SK-N-SH treated with all-trans-retinoic acid at 6 μM for 48 hours (cell line): ENCODE data around the gene KAT2B.

Source experiments
- ATAC-seq: fragments of 200-7000 bp; cut with Tn5 transposase; 3 replicates; pipeline ENCODE4 v1.9.1; 2020; ENCODE audit warnings: mild to moderate bottlenecking, moderate library complexity
- ARNTL ChIP-seq: fragments of 450-650 bp; formaldehyde crosslinking; IDR thresholded peaks from 2 replicates; pipeline ENCODE4 v1.5.0; 2020; ENCODE audit warnings: low read depth, mild to moderate bottlenecking, moderate library complexity, borderline replicate concordance
- CSDC2 ChIP-seq: fragments of 250-450 bp; sonication (Bioruptor Pico); IDR thresholded peaks from 2 replicates; pipeline ENCODE4 v1.5.0; 2020; ENCODE audit warnings: mild to moderate bottlenecking, moderate library complexity
- ESRRG ChIP-seq: fragments of 250-450 bp; sonication (Bioruptor Pico); IDR thresholded peaks from 2 replicates; pipeline ENCODE4 v1.6.1; 2021; ENCODE audit warnings: mild to moderate bottlenecking
- GLIS3 ChIP-seq: fragments of 250-450 bp; sonication (Bioruptor Pico); IDR thresholded peaks from 2 replicates; pipeline ENCODE4 v1.5.0; 2020; ENCODE audit warnings: mild to moderate bottlenecking, moderate library complexity
- ISL1 ChIP-seq: fragments of 250-450 bp; sonication (Bioruptor Pico); IDR thresholded peaks from 2 replicates; pipeline ENCODE4 v2.1.2; 2022; ENCODE audit warnings: mild to moderate bottlenecking, moderate library complexity
- OSR1 ChIP-seq: fragments of 250-450 bp; sonication (Bioruptor Pico); IDR thresholded peaks from 2 replicates; pipeline ENCODE4 v1.8.0; 2022; ENCODE audit warnings: moderate library complexity, mild to moderate bottlenecking, inconsistent platforms
- PPARA ChIP-seq: fragments of 250-450 bp; sonication (Bioruptor Pico); IDR thresholded peaks from 2 replicates; pipeline ENCODE4 v1.5.0; 2020; ENCODE audit warnings: mild to moderate bottlenecking, borderline replicate concordance
- RARB ChIP-seq: fragments of 250-450 bp; sonication (Bioruptor Pico); IDR thresholded peaks from 2 replicates; pipeline ENCODE4 v1.8.0; 2021; ENCODE audit warnings: mild to moderate bottlenecking, moderate library complexity
- TCF4 ChIP-seq: fragments of 250-450 bp; sonication (Bioruptor Pico); IDR thresholded peaks from 2 replicates; pipeline ENCODE4 v1.8.0; 2021; ENCODE audit warnings: mild to moderate bottlenecking, moderate library complexity, borderline replicate concordance
- TOX ChIP-seq: fragments of 250-450 bp; sonication (Bioruptor Pico); IDR thresholded peaks from 2 replicates; pipeline ENCODE4 v1.8.0; 2021; ENCODE audit warnings: mild to moderate bottlenecking, moderate library complexity, borderline replicate concordance
- ZC3H10 ChIP-seq: fragments of 250-450 bp; sonication (Bioruptor Pico); IDR thresholded peaks from 2 replicates; pipeline ENCODE4 v1.5.1; 2021; ENCODE audit warnings: mild to moderate bottlenecking, moderate library complexity
- ZFP3 ChIP-seq: fragments of 250-450 bp; sonication (Bioruptor Pico); IDR thresholded peaks from 2 replicates; pipeline ENCODE4 v1.5.0; 2020; ENCODE audit warnings: mild to moderate bottlenecking, moderate library complexity
- ZFP30 ChIP-seq: fragments of 450-650 bp; formaldehyde crosslinking; IDR thresholded peaks from 2 replicates; pipeline ENCODE4 v1.5.0; 2022; ENCODE audit warnings: mild to moderate bottlenecking, moderate library complexity
- ZNF565 ChIP-seq: fragments of 450-650 bp; formaldehyde crosslinking; conservative IDR thresholded peaks from 2 replicates; pipeline ENCODE4 v1.5.0; 2020; ENCODE audit warnings: low read depth, mild to moderate bottlenecking, moderate library complexity
- ZNF8 ChIP-seq: fragments of 450-650 bp; formaldehyde crosslinking; IDR thresholded peaks from 2 replicates; pipeline ENCODE4 v1.5.0; 2020; ENCODE audit warnings: mild to moderate bottlenecking, moderate library complexity
- TF ChIP-seq, protein P1 (sequence below): fragments of 250-450 bp; sonication (Bioruptor Pico); IDR thresholded peaks from 2 replicates; pipeline ENCODE4 v1.5.0; 2020; ENCODE audit warnings: mild to moderate bottlenecking, moderate library complexity
- TF ChIP-seq, protein P2 (sequence below): fragments of 250-450 bp; sonication (Bioruptor Pico); IDR thresholded peaks from 2 replicates; pipeline ENCODE4 v1.5.1; 2021; ENCODE audit warnings: mild to moderate bottlenecking, moderate library complexity
- TF ChIP-seq, protein P3 (sequence below): fragments of 250-450 bp; sonication (Bioruptor Pico); IDR thresholded peaks from 2 replicates; pipeline ENCODE4 v1.8.0; 2021; ENCODE audit warnings: low read depth, mild to moderate bottlenecking, moderate library complexity, borderline replicate concordance
- TF ChIP-seq, protein P4 (sequence below): fragments of 250-450 bp; sonication (Bioruptor Pico); IDR thresholded peaks from 2 replicates; pipeline ENCODE4 v1.5.1; 2020; ENCODE audit warnings: low read depth, mild to moderate bottlenecking, moderate library complexity

The KAT2B gene

DNA sequence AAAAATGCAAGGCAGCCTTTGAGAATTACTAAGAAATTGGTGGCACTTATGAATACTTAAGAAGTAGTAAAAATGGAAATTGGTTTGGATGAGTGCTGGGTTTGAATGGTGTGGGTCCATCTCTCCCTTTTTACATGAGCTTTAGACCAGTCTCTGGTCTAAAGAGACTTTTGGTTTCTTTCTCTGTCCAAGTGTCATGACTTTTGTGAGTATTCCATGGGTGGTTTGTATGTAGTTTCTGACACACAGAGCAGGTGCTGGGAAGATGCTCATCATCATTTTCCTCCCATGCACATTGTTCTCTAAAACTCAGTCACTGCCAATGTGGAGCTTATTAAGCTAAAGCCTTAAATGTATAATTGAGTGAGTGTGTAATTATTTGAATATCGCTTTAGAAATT lies 63.5 kb downstream of the KAT2B start (continued):
- TF ChIP-seq, protein P1, sequence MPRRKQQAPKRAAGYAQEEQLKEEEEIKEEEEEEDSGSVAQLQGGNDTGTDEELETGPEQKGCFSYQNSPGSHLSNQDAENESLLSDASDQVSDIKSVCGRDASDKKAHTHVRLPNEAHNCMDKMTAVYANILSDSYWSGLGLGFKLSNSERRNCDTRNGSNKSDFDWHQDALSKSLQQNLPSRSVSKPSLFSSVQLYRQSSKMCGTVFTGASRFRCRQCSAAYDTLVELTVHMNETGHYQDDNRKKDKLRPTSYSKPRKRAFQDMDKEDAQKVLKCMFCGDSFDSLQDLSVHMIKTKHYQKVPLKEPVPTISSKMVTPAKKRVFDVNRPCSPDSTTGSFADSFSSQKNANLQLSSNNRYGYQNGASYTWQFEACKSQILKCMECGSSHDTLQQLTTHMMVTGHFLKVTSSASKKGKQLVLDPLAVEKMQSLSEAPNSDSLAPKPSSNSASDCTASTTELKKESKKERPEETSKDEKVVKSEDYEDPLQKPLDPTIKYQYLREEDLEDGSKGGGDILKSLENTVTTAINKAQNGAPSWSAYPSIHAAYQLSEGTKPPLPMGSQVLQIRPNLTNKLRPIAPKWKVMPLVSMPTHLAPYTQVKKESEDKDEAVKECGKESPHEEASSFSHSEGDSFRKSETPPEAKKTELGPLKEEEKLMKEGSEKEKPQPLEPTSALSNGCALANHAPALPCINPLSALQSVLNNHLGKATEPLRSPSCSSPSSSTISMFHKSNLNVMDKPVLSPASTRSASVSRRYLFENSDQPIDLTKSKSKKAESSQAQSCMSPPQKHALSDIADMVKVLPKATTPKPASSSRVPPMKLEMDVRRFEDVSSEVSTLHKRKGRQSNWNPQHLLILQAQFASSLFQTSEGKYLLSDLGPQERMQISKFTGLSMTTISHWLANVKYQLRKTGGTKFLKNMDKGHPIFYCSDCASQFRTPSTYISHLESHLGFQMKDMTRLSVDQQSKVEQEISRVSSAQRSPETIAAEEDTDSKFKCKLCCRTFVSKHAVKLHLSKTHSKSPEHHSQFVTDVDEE (CRISPR knock-in tag): no peak
- TF ChIP-seq ARNTL (CRISPR knock-in tag) (no peak), TOX (CRISPR knock-in tag) (no peak)
- TF ChIP-seq, protein P2, sequence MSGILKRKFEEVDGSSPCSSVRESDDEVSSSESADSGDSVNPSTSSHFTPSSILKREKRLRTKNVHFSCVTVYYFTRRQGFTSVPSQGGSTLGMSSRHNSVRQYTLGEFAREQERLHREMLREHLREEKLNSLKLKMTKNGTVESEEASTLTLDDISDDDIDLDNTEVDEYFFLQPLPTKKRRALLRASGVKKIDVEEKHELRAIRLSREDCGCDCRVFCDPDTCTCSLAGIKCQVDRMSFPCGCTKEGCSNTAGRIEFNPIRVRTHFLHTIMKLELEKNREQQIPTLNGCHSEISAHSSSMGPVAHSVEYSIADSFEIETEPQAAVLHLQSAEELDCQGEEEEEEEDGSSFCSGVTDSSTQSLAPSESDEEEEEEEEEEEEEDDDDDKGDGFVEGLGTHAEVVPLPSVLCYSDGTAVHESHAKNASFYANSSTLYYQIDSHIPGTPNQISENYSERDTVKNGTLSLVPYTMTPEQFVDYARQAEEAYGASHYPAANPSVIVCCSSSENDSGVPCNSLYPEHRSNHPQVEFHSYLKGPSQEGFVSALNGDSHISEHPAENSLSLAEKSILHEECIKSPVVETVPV (CRISPR knock-in tag): no peak

DNA sequence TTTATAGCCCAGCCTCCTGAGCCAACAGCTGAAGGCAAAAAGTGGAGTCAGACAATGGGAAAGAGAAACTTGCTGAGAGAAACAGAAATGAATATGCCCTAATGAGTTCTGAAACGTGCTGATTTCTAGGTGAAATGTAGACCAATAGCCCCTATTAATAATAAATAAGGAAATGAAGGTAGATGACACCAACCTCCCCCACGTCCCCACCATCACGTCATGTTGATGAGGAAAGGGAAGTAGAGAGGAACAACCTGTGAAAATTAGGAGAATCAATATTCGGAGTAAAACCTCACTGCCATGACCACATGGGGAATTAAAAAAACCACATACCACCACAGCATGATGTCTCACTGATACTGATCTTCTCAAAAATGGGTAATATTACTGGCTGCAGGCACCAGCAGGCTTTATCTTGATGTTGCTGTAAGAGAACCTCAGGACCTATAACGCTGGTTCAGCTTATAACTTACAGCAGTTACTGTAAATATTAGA lies 64.0 kb downstream of the KAT2B start:
- no peak for ATAC-seq
- TF ChIP-seq, protein P3, sequence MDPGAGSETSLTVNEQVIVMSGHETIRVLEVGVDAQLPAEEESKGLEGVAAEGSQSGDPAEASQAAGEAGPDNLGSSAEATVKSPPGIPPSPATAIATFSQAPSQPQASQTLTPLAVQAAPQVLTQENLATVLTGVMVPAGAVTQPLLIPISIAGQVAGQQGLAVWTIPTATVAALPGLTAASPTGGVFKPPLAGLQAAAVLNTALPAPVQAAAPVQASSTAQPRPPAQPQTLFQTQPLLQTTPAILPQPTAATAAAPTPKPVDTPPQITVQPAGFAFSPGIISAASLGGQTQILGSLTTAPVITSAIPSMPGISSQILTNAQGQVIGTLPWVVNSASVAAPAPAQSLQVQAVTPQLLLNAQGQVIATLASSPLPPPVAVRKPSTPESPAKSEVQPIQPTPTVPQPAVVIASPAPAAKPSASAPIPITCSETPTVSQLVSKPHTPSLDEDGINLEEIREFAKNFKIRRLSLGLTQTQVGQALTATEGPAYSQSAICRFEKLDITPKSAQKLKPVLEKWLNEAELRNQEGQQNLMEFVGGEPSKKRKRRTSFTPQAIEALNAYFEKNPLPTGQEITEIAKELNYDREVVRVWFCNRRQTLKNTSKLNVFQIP: no peak
- TF ChIP-seq ARNTL (CRISPR knock-in tag): no peak
- TF ChIP-seq ZC3H10 (CRISPR knock-in tag): no peak
- TF ChIP-seq, protein P2 (CRISPR knock-in tag): no peak
- no peak for TF ChIP-seq GLIS3 (CRISPR knock-in tag)
- TF ChIP-seq ZFP3 (CRISPR knock-in tag): no peak
- no peak for TF ChIP-seq RARB (CRISPR knock-in tag)
- no peak for TF ChIP-seq TCF4
- TF ChIP-seq OSR1 (CRISPR knock-in tag): no peak
- TF ChIP-seq, protein P4, sequence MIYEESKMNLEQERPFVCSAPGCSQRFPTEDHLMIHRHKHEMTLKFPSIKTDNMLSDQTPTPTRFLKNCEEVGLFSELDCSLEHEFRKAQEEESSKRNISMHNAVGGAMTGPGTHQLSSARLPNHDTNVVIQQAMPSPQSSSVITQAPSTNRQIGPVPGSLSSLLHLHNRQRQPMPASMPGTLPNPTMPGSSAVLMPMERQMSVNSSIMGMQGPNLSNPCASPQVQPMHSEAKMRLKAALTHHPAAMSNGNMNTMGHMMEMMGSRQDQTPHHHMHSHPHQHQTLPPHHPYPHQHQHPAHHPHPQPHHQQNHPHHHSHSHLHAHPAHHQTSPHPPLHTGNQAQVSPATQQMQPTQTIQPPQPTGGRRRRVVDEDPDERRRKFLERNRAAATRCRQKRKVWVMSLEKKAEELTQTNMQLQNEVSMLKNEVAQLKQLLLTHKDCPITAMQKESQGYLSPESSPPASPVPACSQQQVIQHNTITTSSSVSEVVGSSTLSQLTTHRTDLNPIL (CRISPR knock-in tag): no peak
- no peak for TF ChIP-seq TOX (CRISPR knock-in tag)
- TF ChIP-seq ZFP30 (CRISPR knock-in tag): no peak
- TF ChIP-seq ZNF8 (CRISPR knock-in tag): no peak
- no peak for TF ChIP-seq ISL1 (CRISPR knock-in tag)
- TF ChIP-seq, protein P1 (CRISPR knock-in tag): no peak
- no peak for TF ChIP-seq CSDC2 (CRISPR knock-in tag)
- TF ChIP-seq, all 23 proteins: peak for 0

DNA sequence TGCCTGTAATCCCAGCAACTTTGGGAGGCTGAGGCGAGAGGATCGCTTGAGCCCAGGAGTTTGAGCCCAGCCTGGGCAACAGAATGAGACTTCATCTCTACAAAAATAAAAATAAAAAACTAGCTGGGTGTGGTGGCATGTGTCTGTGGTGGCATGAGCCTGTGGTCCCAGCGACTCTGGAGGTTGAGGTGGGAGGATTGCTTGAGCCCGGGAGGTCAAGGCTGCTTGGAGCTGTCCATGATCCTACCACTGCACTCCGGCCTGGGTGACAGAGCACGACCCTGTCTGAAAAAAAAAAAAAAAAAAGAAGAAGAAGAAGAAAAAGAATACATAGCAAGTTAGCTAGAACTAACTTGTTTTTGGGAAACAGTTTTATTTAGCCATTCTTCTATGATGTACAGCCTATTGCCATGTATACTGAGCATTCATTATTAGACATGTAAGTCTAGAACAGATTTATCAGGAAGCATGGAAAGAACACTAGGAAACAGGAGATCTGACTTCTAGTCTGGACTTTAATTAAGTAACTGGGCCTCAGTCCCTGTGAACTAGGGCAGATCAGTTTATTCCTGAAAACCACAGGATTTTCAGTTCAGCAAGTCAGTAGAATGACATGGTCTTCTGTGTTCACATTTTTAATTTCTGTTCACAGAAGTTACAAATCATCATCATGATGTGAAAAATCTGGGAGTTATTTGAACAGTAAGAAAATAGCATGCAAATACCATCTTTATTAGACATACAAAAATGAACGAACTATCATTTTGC lies 65.5 kb downstream of the KAT2B start:
- ATAC-seq: no peak
- no peak for TF ChIP-seq ESRRG (CRISPR knock-in tag)
- TF ChIP-seq, protein P4 (CRISPR knock-in tag): no peak
- TF ChIP-seq PPARA: no peak
- TF ChIP-seq ZNF565 (CRISPR knock-in tag): no peak
- TF ChIP-seq, protein P2 (CRISPR knock-in tag): no peak
- no peak for TF ChIP-seq ZFP30 (CRISPR knock-in tag)
- no peak for TF ChIP-seq CSDC2 (CRISPR knock-in tag)
